Heart left ventricle (tissue), 16 donors: ENCODE data around the gene DNTT. TPM values are rescaled to one million over a fixed set of nuclear protein-coding genes. Genes with fewer than 3 reads are reported as not detected.

Experiments used
- ATAC-seq, 4 donors: fragments of 200-7000 bp; cut with Tn5 transposase; one replicate each; pipeline ENCODE4 v1.9.1; 2020 to 2022; ENCODE audit warnings: moderate library complexity in 4 of 4, mild to moderate bottlenecking in 3 of 4, moderate number of reproducible peaks in 1 of 4
- DNase-seq, 5 donors: peaks; one replicate each; pipeline ENCODE4 v3.0.0-alpha.2; 2020
- H3K27ac ChIP-seq, 12 donors: fragments of 200-600 bp; sonication (generic) in 4 of 12; one replicate each; pipeline versions ENCODE4 v1.5.0 to v1.8.0; 2016 to 2022; ENCODE audit warnings: mild to moderate bottlenecking in 2 of 12
- H3K27me3 ChIP-seq, 9 donors: fragments of 200-600 bp; sonication (generic) in 2 of 9; one replicate each; pipeline versions ENCODE4 v1.5.1 to v1.8.0; 2016 to 2022; ENCODE audit warnings: mild to moderate bottlenecking in 3 of 9
- H3K36me3 ChIP-seq, 9 donors: fragments of 200-600 bp; sonication (generic) in 2 of 9; one replicate each; pipeline versions ENCODE4 v1.5.0 to v1.8.0; 2018 to 2022; ENCODE audit warnings: mild to moderate bottlenecking in 2 of 9
- H3K4me1 ChIP-seq, 12 donors: fragments of 200-600 bp; sonication (generic) in 4 of 12; one replicate each; pipeline versions ENCODE4 v1.5.0 to v1.8.0; 2016 to 2022; ENCODE audit warnings: mild to moderate bottlenecking in 3 of 12
- H3K4me3 ChIP-seq, 12 donors: fragments of 200-600 bp; sonication (generic) in 4 of 12; one replicate each; pipeline versions ENCODE4 v1.5.0 to v1.8.0; 2017 to 2022; ENCODE audit warnings: mild to moderate bottlenecking in 9 of 12, moderate library complexity in 4 of 12
- H3K9me3 ChIP-seq, 12 donors: fragments of 200-600 bp; sonication (generic) in 4 of 12; one replicate each; pipeline versions ENCODE4 v1.5.0 to v1.8.0; 2016 to 2022; ENCODE audit warnings: mild to moderate bottlenecking in 1 of 12
- CTCF ChIP-seq, 12 donors: fragments of 200-600 bp; sonication (generic) in 4 of 12; IDR thresholded peaks; one replicate each; pipeline versions ENCODE4 v1.5.0 to v1.8.0; 2018 to 2022; ENCODE audit warnings: antibody characterized with exemption in 12 of 12, mild to moderate bottlenecking in 5 of 12
- POLR2A ChIP-seq, 2 donors: fragments of 450-650 bp; IDR thresholded peaks; one replicate each; pipeline ENCODE4 v1.6.1; 2017; ENCODE audit warnings: antibody characterized with exemption in 2 of 2, mild to moderate bottlenecking in 2 of 2, moderate library complexity in 2 of 2
- whole genome bisulfite sequencing, 4 donors: extraction: QIAGEN DNeasy Blood & Tissue Kit in 2 of 4; methylation state at CpG; one replicate each; pipeline versions ENCODE4 v1.1.5 to v1.1.7; 2013 to 2018; 5-methylcytosine and 5-hydroxymethylcytosine counted together
- intact Hi-C, 10 donors: fragments of 100-400 bp; cut with DNase I; formaldehyde crosslinking; loops; one replicate each; pipeline versions ENCODE4 v1.11.1 to v1.14.2; 2022
- long read RNA-seq, 3 donors: library from polyadenylated mRNA; unstranded; transcript quantifications; one replicate each; pipeline ENCODE4 v2.0.0, GENCODE V29; 2020 to 2021
- polyA plus RNA-seq, 2 donors: library from polyadenylated mRNA; stranded (reverse); fragments of 200-250 nt; gene quantifications; one replicate each; pipeline ENCODE4 v1.2.3, GENCODE V29; 2013
- total RNA-seq, 9 donors: library from RNA; depleted of rRNA in 2 of 9; stranded (reverse); fragments of >200 nt in 2 of 9; fragmentation: NEBNext Ultra II Directional in 3 of 9; extraction: Animal tissue kit (Norgen Biotek cat#: 25700) in 3 of 9; gene quantifications; one replicate each; pipeline versions ENCODE4 v1.1.0 to v1.2.4, GENCODE V29; 2016 to 2023
- donor health status: ischemic (EF 13 %, LVEDD 7.1; RV severe dilation, severe dysfunction).
- donor health status: healthy with polysubstance abuse.
- donor health status: DM: no; HTN: yes; CAD: no.
- donor health status: DM: no; HTN: no; CAD: no.
- donor health status: ischemic (EF 25% LVEDD 6.9; RV normal size, moderate dysfunction).
- donor health status: ischemic (EF 25% LVEDD 5.7; RV mildly dilated, moderate dysfunction).
- donor health status: healthy.
- donor health status: DM: yes; HTN: yes; CAD: no.
- donor health status: ischemic (EF 35%, LVEDD 5.7; RV mildly dilated, moderate dysfunction).
- donor health status: nonischemic (EF 11% LVEDD 7.7; RV severe dilation, severe dysfunction).
- donor health status: DM: yes; HTN: yes; CAD: no.
- donor health status: PGD.
- donor health status: ischemic (EF 29% LVEDD 5.4; RV normal size, mild dysfunction).
- donor health status: nonischemic (EF 23%, LVEDD 6.1; RV moderate dilation, normal function).

The DNTT gene
- total RNA-seq (not detected), polyA plus RNA-seq (not detected)
- long read RNA-seq, donor 1: 0 reads
- long read RNA-seq, donor 2: 0 reads
- long read RNA-seq, donor 3: 0 reads

GRCh38 chr10:96304230-96304629 is at the start of gene DNTT:
DNTT (plus strand) TSS chr10:96304434; CDS start chr10:96304498, 64 bp downstream.
- TF ChIP-seq POLR2A (IDR thresholded peaks at IDR 0.05) (no peak), CTCF (IDR thresholded peaks at IDR 0.05) (no peak)
- H3K27me3 ChIP-seq: peaks cover 0 to 3% (median 0%) of the 10 kb centered on the region in 9 donors
- no peak within 1 kb of the TSS for H3K27ac ChIP-seq
- no peaks in the 10 kb centered on the region for H3K36me3 ChIP-seq
- no peak for ATAC-seq
- H3K9me3 ChIP-seq: no peaks in the 10 kb centered on the region
- DNase-seq: no peak
- WGBS, 4 donors: 76 to 91% (median 87%) methylated on average over 8 of the region's 8 CpGs
- no peak within 1 kb of the TSS for H3K4me3 ChIP-seq
- intact Hi-C loops: no loop called here
- H3K4me1 ChIP-seq: peaks cover 0 to 16% (median 4%) of the 10 kb centered on the region in 12 donors

- WGBS, 4 donors: 72 to 81% (median 76%) methylated on average over 5 of the region's 5 CpGs
- TF ChIP-seq CTCF (IDR thresholded peaks at IDR 0.05): no peak
- no peak for TF ChIP-seq POLR2A (IDR thresholded peaks at IDR 0.05)
- no peak for ATAC-seq
- Histone ChIP-seq H3K4me1 (peaks cover 0 to 27% (median 3%) of the 10 kb centered on the region in 12 donors), H3K36me3 (no peaks in the 10 kb centered on the region), H3K27ac (no peak overlapping the region), H3K9me3 (no peaks in the 10 kb centered on the region), H3K27me3 (no peaks in the 10 kb centered on the region), H3K4me3 (no peak overlapping the region)
- intact Hi-C loops: no loop called here
- no peak for DNase-seq
Measured at GRCh38 chr10:96254976-96255375, 49.3 kb upstream of the DNTT start.

GRCh38 chr10:96255549-96256333 is 48.5 kb upstream of the DNTT start:
- H3K4me3 ChIP-seq: no peak overlapping the region

More at GRCh38 chr10:96255549-96256333, 48.5 kb upstream of the DNTT start:
- Histone ChIP-seq H3K27me3 (no peaks in the 10 kb centered on the region), H3K4me1 (peaks cover 0 to 29% (median 4%) of the 10 kb centered on the region in 12 donors), H3K36me3 (no peaks in the 10 kb centered on the region), H3K9me3 (no peaks in the 10 kb centered on the region), H3K27ac (no peak overlapping the region)
- ATAC-seq (no peak), DNase-seq (no peak)
- WGBS, 4 donors: 64 to 79% (median 73%) methylated on average over 6 of the region's 6 CpGs
- TF ChIP-seq POLR2A (IDR thresholded peaks at IDR 0.05) (no peak), CTCF (IDR thresholded peaks at IDR 0.05) (no peak)
- intact Hi-C loops: no loop called here
